Esophagus squamous epithelium (tissue), 4 donors: ENCODE data around the gene NOTUM.
"Not testable (repeated sequence)": the region's sequence is repeated elsewhere in the genome, so short reads cannot be mapped to it uniquely, and the experiment has no call there.

Source experiments
- CTCF ChIP-seq, 6 experiments: fragments of 450-650 bp in 4 of 6; fragments of 200-600 bp in 2 of 6; sonication (generic) in 2 of 6; IDR thresholded peaks; one replicate each; pipeline ENCODE4 v1.5.1; 2016 to 2019; ENCODE audit warnings: antibody characterized with exemption in 6 of 6, mild to moderate bottlenecking in 4 of 6, moderate library complexity in 4 of 6
- POLR2A ChIP-seq, 4 donors: fragments of 450-650 bp; IDR thresholded peaks; one replicate each; pipeline ENCODE4 v1.6.1; 2017; ENCODE audit warnings: antibody characterized with exemption in 4 of 4, mild to moderate bottlenecking in 4 of 4, moderate library complexity in 3 of 4

GRCh38 chr17:81953443-81953842 is 7.5 kb downstream of the NOTUM start:
- not testable (repeated sequence) for TF ChIP-seq POLR2A, CTCF (IDR thresholded peaks at IDR 0.05)
